ENCODE measurements around the gene FMO4. TPM values are rescaled to one million over a fixed set of nuclear protein-coding genes. Genes with fewer than 3 reads are reported as not detected.

The FMO4 gene
- total and polyA plus RNA-seq, 2 experiments from 2014 or later, result 3.1 to 3.4 TPM

- TF ChIP-seq ZNF462 (CRISPR knock-in tag; IDR thresholded peaks at IDR 0.05) (no peak), NANOG (IDR thresholded peaks at IDR 0.05; ENCODE audit: borderline replicate concordance) (no peak), ETS1 (IDR thresholded peaks at IDR 0.05) (no peak), ZNF114 (CRISPR knock-in tag; IDR thresholded peaks at IDR 0.05) (no peak), CREB1 (CRISPR knock-in tag; IDR thresholded peaks at IDR 0.05; ENCODE audit: low read depth) (no peak)
Measured at GRCh38 chr1:171384496-171384895, 70.5 kb downstream of the FMO4 start (continued).

GRCh38 chr1:171389171-171389570 lies 75.2 kb downstream of the FMO4 start:
- Mint-ChIP-seq H3K4me3 (no peak overlapping the region), H3K9me3 (no peaks in the 10 kb centered on the region), H3K27ac (no peak overlapping the region), H3K36me3 (ENCODE audit: low read depth) (no peaks in the 10 kb centered on the region), H3K4me1 (no peaks in the 10 kb centered on the region), H3K27me3 (ENCODE audit: insufficient read depth, low read depth, poor library complexity) (peaks cover 6% of the 10 kb centered on the region)
- ATAC-seq (no peak), DNase-seq (ENCODE audit: low spot score) (no peak)
- Histone ChIP-seq H3K4me3 (no peak overlapping the region), H3K36me3 (ENCODE audit: insufficient read depth) (no peaks in the 10 kb centered on the region), H3K4me1 (ENCODE audit: insufficient read depth) (no peaks in the 10 kb centered on the region), H3K27ac (ENCODE audit: low read depth) (no peak overlapping the region), H2AFZ (no peak overlapping the region), H3F3A (replicated peaks; ENCODE audit: low read depth) (no peaks in the 10 kb centered on the region), H3K4me2 (no peak overlapping the region), H3K27me3 (ENCODE audit: insufficient read depth) (no peaks in the 10 kb centered on the region), H4K20me1 (replicated peaks; ENCODE audit: insufficient read depth) (no peaks in the 10 kb centered on the region), H3K79me2 (replicated peaks; ENCODE audit: insufficient read depth) (no peaks in the 10 kb centered on the region), H3K9me2 (ENCODE audit: insufficient read depth) (peaks cover 8% of the 10 kb centered on the region; the same call in 1 of the 2 replicates)
- no peak for TF ChIP-seq ETS1 (IDR thresholded peaks at IDR 0.05)
- TF ChIP-seq NANOG (IDR thresholded peaks at IDR 0.05; ENCODE audit: borderline replicate concordance), result no peak
- no peak for TF ChIP-seq EZH2 (IDR thresholded peaks at IDR 0.05; ENCODE audit: low read depth, unreplicated experiment)
- TF ChIP-seq JUNB (IDR thresholded peaks at IDR 0.05; ENCODE audit: unreplicated experiment), result no peak
- TF ChIP-seq CREB1 (CRISPR knock-in tag; IDR thresholded peaks at IDR 0.05; ENCODE audit: low read depth), result no peak
- no peak for TF ChIP-seq EZH2phosphoT487 (IDR thresholded peaks at IDR 0.05; ENCODE audit: unreplicated experiment)

All from GM23338 (cell line).